Fibroblast of skin of right quadriceps (primary cell): ENCODE results near the gene MSI2.

Experiments used
- DNase-seq: peaks from one replicate; pipeline ENCODE4 v3.0.0-alpha.2; 2013

MSI2 gene

DNA sequence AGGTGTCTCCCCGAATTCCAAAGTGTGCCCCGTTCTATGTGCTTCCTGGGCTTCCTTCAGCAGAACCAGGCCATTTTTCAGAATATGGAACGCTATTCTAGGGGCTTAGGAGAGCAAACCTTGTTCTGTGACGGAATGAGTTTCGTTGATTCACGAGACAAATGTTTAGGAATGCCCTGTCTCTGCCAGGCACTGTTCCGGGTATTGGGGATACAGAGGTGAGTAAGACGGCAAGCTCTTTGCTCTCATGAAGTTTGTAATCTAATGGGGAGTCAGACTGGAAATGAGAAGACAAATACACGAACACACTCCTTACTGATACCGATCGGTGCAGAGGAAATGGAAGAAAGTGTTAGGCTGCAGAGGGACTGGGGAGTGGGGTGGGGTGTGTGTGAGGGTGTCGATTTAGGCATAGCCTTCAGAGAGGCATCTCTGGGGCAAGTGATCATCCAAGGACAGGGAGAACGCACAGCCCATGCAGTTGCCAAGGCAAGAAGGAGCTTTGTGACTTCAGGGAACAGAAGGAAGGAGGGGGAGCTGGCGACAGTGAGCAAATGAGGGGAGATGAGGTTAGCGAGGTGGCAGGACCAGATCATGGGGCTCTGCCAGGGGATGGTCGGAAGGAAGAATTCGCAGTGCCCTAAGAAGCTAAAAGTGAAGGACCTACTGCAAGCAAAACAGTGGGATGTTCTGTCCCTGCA, 189.6 kb downstream of the MSI2 start:
- no peak for DNase-seq

DNA sequence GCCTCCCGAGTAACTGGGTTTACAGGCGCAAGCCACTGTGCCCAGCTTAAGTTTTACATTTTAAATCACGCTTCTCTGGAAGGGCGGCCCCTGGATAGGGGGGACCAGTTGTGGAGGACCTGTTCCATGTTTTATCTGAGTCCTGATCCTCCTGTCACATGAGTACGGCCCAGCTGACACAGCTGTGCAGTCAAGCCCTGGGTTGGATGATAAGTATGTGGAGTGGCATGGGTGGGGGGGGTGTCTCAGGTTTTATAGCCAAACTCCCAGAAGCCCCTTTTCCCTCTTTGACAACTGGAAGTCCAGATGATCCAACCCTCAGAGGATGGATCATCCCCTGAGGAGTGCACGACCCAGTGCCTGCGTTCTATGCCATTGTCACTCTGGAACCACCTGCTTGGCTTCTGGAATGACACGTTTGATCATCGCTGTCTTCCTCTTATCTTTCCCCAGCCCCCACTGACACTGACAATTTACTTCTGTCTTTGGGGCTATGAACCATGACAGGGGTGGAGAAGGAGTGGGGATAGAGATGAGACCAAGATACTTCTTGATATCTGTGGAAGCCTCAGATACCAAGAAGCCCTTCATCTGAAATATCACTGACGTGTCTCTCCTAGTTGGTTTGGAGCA, 191.2 kb downstream of the MSI2 start:
- no peak for DNase-seq

DNA sequence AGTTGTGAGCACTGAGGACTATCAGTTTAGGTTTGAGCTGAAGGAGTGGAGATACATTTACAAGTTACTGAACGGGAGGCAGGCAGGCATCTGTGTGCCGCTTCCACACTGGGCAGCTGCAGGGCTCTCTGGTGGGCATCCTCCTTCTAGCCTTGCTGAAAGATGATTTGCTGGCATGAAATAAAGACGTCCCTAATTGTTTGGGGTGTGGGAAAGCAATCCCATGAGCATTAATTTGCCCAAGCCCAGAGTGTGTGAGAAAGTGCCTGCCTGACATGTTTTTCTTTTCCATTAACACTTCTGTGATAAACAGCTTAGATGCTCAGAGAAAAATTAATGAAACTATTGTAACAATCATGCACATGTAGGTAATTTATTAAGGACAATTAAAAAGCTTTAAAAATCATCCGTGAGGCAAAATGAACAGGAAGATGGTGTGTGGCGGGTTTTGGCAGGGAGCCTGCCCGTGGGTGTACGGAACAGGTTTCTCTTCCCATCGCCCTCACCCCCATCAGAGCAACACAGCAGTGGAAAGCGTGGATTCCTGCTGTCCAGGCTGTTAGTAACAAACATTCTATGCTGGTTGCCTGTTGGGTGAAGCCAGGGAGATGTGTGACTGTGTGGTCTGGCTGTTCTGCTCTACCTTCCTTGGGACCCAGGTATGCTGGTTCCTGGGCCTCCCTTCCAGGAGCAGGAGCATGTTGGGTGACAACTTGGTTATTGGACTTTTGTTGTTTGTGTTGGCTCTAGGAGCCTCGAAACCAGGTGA, 191.9 kb downstream of the MSI2 start:
- DNase-seq, result no peak

DNA sequence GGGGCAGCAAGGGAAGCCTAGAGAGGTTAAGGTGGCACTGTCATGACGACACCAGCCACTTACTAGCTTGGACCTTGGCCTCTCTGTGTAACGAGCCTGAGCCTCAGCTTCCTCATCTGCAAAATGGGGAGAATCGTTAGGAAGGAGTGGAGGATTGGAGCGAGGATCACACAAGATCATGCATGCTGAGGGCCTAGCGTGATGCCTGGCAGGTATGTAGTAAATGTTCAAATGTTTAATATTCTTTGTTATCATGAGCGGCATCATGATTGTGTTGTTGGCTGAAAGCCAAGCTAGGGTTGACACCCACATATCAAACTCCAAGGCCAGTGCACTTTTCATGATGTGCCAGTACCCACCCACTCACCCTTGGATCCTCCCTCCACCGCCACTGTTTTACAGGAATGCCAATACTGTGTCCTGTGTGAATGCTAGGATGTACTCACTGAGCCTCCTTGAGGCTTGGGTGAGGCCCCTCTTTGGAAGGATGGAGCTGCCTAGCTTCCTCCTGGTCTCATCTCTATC, 192.5 kb downstream of the MSI2 start:
- no peak for DNase-seq

DNA sequence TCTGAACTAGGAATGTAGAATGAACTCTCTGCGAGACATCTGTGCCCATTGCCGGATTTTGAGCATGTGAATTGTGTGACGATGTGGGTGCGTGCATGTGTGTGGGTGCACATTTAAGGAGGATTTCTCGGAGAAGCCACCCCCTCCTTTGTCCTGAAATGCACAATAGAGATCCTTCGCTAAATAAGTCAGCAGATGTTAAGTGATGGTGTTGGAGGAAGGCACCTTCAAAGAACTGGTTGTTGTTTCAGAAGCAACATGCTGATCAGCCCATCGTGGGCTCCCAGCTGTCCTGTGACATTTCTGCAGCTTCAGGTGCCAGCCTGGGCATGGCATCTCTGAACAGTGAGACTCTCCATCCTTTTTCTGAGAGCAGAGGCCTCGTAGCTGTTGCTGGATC, 194.9 kb downstream of the MSI2 start:
- DNase-seq, result no peak

DNA sequence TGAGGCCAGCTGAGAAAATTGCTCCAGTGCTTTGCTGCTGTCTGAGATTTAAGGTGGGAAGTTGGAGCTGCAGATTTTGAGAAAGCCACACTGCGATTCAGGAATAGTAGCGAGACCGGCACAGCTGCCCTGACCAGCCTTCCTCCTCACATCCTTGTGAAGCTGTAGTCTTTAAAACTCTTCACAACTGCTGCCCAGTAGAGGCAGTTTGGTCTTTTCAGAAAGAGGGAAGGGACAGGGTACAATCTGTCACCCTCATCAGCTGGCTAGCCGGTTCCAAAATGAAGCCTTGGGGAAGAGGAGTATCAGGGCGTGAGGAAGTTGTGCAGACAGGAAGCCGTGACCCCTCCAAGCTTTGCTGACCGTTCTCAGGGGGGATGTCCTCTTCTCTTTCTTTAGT, 195.3 kb downstream of the MSI2 start:
- DNase-seq, result no peak

DNA sequence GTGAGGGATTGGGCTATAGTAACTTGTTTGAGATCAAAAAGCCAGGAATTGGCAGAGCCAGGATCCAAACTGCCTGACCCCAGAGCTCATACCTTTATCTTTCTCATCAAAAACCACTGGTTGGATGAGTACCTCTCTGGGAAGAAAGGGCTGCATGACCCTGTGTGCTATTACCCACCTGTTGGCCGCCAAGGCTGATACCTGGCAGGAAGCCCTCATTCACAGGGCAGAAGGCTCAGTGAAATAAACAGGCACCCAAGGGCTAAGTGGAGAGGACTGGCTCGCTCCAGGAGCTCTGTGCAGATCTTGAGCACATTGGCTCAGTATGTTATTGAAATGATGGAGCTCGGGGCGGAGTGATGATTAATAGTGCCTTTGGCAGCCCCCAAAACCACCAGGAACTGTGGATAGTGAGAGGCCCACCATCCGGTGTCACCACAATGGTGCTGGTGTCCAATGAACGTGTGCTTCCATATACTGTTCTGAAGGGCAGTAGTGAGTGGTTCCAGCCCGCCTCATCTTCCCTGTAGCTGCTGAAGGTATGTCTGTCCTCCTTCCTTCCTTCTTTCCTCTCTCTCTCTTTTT, 197.6 kb downstream of the MSI2 start:
- no peak for DNase-seq

DNA sequence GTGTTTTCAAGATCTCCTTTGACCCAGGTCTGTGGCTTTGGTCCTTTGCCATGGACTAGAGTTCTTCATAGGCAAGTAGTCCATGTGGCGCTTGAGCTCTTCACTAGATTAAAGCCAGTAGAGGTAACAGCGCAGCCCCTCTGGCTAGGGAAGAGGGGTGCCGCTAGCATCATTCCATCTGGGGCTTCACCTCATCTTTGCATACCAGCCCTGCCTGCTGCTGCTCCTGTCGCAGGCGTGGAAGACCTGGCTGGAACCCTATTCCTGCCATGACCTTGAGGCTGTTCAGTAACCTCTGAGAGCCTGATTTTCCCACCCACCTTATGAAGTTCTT, 198.4 kb downstream of the MSI2 start:
- DNase-seq, result no peak

DNA sequence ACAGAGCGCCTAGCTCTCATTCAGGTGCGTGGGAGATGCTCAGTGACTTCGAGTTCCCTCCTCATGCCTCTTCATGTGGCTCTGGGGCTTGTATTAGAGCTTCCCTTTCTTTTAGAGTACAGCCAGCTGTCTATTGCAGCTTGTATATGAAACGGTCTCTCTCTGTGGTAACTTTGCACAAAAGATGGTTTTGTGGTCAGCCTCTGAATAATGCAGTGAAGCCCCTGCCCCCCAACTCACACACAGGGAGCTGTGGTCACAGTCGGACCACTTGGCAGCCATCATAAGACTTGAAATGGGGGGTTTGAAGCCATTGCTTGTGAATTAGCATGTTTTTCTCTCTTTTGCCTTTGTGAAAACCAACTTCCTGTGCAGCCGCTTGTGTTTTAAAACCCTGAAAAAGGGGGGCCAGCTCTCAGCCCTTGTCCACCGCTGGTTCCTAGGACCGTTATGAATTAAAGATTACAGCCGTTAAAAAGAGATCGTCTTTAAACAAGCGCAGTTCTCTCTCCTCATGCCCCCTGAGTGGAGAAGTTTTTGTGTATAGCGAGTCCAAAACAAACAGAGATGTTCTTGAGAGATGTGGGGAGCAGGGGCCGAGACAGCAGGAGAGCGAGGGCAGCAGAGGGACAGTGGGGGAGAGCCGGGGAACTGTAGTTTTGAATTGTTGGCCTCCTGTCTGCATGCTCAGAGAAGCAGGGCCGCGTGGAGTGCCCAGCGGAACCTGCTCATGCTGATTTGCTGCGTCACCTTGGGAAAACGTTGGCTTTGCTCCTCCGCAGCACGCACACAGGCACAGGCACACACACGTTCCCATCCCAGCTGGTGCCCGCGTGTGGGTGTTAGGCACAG, 199.0 kb downstream of the MSI2 start:
- peak; percentile 80 for DNase-seq

DNA sequence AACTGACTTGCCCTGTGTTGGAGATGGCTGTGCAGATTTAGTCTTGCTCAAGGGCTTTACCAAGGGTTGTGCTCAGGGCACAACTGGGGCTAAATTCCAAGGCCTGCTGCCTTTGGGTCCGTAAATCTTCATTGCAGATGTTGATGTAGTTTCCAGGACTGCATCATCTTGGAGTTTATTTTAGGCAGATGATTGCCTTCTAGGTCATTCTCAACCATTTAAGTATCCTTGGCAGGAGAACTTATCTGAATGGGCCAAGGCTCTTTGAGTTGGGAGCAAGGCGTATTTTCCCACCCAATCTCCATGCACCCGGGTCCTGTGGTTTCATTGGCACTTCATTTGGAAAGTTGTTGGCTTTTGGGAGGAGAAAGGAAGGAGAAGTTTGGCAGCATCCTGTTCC, 200.3 kb downstream of the MSI2 start:
- DNase-seq, result no peak

DNA sequence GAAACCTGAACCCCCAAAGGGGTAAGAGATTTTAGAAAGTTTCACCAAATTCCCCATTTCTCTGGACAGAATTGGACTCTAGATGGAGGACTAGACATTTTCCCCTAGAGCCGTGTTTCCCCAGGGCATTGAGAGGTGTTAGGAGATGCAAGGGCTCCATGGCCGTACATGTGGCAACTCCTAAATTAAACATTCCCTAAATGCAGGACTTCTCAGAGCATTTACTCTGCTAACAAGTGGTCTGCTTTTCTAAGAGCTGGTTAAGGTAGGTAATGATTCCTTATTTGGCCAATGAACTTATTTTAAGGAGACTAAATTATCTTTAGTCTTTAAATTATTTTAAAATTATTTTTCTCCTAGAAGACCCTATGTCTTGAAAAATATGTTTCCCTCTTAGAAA, 200.9 kb downstream of the MSI2 start:
- no peak for DNase-seq

DNA sequence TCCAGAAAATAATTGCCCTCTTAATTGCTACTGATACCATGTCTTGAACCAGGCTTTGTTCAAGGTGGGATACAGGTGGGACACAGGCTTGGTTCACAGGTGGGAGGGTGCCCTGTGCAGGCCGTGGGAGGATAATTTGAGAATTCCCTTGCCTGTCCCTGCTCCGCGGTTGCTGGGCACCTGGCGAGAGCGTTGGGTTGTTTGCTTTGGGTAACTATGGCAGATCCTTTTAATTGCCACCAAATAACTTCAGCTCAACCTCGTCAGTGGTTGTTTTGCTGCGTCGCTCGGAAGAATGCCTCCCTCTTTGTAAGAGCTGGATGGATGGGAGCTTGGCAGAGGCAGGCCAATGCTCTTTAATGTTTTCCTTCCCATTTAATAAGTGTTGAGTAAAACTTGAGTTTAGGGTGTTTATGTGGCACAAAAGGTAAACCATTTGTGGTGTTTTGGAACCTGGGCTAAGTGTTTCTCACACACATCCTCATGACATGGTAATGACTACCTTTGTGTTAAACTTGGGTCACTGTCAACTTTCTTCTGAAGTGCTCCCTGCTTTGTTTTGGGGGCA, 202.5 kb downstream of the MSI2 start:
- DNase-seq, result no peak

DNA sequence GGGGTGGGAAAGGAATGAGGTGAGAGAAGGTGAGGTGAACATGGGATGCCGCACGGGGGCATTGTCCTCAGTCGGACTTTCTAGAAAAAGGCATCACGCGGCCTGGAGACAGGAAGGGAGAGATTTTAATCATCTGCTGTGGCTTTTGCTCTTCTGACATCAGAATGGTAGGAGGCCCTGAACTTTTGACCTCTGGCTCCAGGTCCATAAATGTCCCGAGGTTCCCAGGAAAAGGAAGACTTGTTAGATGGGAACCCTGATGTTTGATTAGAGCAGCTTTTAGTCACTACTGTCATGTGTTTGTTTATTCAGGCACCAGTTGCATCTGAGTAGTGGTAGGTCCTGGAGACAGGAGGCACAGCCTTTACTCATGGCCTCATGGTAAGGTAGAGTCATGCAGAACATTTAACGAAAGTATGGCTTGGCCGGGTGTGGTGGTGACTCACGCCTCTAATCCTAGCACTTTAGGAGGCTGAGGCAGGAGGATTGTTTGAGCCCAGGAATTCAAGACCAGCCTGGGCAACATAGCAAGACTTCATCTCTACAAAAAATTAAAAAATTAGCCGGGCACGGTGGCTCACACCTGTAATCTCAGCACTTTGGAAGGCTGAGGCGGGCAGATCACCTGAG, 203.1 kb downstream of the MSI2 start:
- DNase-seq, result peak; percentile 35

DNA sequence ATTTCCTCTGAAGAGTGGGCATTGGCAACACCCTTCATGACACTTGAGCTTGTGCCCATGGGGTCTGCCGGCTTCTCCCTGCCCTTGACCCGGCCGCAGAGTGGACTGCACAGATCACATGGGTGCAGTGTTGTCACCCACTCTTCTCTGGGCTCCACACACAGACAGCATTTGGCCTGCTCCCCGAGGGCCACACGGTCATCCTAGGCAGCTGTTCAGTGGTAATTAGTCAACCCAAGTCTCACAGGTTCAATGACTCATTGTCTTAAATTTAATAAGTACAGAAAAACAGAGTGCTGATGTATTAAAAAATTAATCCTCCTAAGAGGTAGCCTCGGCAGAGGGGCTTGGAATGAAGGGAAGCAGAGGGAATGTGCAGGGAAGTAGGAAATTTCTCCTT, 204.8 kb downstream of the MSI2 start:
- DNase-seq, result no peak

DNA sequence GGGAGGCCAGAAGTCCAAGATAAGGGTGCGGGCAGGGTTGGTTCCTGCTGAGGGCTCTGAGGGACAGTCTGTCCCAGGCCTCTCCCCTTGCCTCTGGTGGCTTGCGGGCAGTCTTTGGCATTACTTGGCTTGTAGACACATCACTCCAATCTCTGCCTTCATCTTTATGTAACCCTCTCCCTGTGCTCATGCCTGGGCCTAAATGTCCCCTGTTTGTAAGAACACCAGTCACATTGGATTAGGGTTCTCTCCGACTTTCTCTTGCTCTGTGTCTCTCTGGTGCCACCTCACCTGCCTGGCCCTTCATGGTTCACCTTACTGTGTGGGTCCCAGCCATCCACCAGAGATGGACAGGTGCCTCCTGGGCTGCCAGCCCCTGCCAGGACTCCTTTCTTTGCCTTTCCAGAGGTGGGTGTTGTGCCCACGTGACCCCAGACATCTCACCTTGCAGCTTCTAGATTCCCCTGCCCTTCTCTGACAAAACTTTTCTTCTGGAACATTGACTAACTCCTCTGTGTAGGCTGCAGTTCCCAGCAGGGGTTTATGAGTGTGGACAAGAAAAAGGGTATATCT, 205.8 kb downstream of the MSI2 start:
- DNase-seq, result no peak

DNA sequence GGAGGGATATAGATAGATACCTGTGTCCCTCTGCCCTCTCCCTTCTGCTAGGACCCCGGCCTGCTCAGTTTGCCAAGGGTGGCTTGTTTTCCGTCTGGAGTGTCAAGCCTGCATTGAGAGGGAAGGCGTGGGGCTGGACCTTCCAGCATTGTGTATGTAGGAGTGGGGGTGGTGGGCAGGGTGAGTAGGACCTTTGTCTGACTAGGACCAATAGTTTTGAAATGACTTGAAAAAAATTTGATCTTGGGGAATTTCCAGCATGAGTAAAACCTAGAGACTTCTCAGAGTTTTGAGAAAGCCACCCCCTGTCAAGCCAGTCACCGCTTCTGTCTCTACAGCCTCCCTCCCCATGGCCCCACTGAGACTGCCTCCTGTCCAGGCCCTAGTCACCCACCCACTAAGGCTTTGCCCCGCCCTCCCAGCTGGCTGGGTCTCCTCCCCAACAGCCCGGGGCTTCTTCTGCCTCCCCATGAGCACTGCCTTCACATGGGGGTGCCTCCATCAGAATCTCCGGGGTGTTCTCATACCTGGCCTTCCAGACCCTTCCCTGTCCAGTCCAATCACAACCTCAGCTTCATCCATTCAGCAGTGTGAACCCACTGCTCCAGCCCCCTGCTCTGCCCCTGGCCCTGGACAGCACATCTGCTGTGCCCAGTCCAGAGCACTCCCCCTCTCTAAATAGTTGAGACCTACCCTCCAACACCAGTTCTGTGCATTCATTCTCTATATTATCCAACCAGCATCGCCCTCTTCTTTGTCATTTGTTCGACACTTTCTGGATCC, 207.0 kb downstream of the MSI2 start:
- peak; percentile 84 for DNase-seq

DNA sequence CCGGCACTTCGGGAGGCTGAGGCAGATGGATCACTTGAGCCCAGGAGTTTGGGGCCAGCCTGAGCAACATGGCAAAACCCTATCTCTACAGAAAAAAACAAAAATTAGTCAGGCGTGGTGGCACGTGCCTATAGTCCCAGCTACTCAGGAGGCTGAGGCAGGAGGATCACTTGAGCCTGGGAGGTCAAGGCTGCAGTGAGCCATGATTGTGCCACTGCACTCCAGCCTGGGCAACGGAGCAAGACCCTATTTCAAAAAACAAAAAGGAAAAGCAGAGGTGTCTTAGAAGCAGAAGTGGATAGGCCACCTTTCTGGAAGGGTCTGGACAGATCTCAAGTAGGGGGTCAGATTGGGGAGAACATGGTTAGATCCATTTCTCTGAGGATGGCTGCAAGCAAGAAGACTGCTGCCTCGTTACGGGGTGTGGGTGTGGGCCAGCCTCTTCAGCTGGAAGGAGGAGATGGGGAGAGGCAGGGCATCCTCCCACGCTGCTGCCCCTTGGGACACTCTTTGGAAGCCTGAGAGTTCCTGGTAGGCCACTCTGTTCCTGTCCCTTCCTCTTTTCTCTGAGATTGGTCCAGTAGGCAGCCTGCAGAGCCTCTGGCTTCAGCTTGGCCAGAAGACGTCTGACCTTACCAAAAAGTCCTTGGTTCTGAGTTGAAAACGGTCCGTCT, 208.0 kb downstream of the MSI2 start:
- no peak for DNase-seq

DNA sequence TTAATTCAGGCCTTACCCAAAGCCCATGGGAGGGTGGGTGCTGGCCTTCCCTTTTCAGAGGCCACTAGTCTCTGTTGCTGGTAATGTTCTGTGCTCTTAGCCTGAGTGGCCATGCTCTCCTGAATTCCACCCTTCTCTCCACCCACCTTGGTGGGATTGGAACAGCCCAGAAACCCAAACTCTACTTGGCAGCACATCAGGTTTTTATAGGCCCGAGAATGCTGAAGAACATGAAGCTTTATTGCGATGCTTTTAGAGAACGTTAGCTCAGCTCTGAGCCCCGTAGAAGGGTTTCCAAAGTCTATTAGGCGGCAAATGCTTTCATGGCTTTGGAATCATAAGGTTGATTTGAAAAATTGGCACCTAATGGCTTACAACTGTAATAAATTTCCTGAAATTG, 209.3 kb downstream of the MSI2 start:
- DNase-seq, result no peak

DNA sequence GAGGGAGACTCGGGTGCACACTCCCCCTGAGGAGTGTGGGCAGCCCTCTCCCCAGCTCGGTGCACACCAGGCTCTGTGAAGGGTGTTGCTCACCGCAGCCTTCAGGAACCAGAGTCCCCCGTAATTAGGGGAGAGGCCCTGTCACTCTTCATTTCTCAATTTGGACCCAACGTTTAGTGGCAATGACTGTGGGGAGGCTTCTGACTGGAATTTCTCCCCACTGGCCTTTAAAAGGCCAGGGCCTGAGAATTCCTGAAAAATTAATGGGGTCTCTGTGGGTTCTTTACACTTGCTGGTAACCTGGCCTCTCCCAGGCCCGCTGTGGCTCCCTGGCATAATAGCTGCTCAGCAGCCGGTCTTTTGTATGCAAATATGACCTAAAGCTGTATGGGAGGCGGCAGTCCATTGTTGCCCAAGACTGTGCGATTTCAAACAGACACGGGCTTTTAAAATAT, 209.7 kb downstream of the MSI2 start:
- no peak for DNase-seq

DNA sequence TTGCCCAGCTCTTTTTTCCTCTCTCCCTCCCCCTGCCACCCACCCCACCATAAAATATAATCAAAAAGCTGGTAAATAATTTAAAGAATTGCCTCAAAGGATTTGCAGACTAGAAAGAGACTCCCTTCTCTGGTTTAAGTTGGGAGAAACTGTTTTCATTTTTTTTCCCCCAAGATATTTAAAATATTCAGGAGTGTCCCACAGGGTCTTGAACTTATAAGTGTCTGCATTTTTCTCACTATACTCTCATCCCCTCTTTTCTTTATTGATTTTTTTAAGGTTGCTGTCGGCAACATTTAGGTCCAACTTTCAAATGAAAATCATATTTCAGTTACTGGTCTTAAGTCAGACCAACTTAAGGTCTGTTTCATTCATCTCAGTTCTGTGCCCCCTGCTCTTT, 210.2 kb downstream of the MSI2 start:
- DNase-seq, result peak; percentile 41
